Activated T-helper 2 cell treated with anti-CD3 and anti-CD28 coated beads, Interferon-gamma antibody, Interleukin-2, Interleukin-4, amounts not matched to agents 10 μg/mL and 5 μg/mL and 100 μg/mL, durations not matched to agents 14 hours and 24 hours and 36 hours (primary cell): ENCODE results near the gene ALOX5. TPM values are rescaled to one million over a fixed set of nuclear protein-coding genes. Genes with fewer than 3 reads are reported as not detected.
"Not testable (repeated sequence)": the region's sequence is repeated elsewhere in the genome, so short reads cannot be mapped to it uniquely, and the experiment has no call there.

ENCODE experiments used
- DNase-seq: peaks from one replicate; pipeline ENCODE4 v3.0.0; 2021; ENCODE audit warnings: low spot score
- H3K27ac Mint-ChIP-seq: one replicate; pipeline ENCODE4 v1.8.0; 2021; ENCODE audit warnings: mixed read lengths
- H3K27me3 Mint-ChIP-seq: one replicate; pipeline ENCODE4 v1.8.0; 2021; ENCODE audit warnings: low read depth, mixed read lengths
- H3K36me3 Mint-ChIP-seq: one replicate; pipeline ENCODE4 v1.8.0; 2021; ENCODE audit warnings: low read depth, mixed read lengths
- H3K4me1 Mint-ChIP-seq: one replicate; pipeline ENCODE4 v1.8.0; 2021; ENCODE audit warnings: low read depth, mixed read lengths
- H3K4me3 Mint-ChIP-seq: one replicate; pipeline ENCODE4 v1.8.0; 2021; ENCODE audit warnings: low read depth, mild to moderate bottlenecking, moderate library complexity, mixed read lengths
- H3K9me3 Mint-ChIP-seq: one replicate; pipeline ENCODE4 v1.8.0; 2021; ENCODE audit warnings: mixed read lengths
- intact Hi-C: fragments of 100-400 bp; cut with micrococcal nuclease; formaldehyde crosslinking; loops from one replicate; pipeline ENCODE4 v1.15.1; 2023
- total RNA-seq: library from RNA; stranded (reverse); gene quantifications from 2 replicates; pipeline ENCODE4 v1.2.3, GENCODE V29; 2022

Gene ALOX5
- total RNA-seq, 1 donor from 2014 or later: 0.21 TPM

DNA sequence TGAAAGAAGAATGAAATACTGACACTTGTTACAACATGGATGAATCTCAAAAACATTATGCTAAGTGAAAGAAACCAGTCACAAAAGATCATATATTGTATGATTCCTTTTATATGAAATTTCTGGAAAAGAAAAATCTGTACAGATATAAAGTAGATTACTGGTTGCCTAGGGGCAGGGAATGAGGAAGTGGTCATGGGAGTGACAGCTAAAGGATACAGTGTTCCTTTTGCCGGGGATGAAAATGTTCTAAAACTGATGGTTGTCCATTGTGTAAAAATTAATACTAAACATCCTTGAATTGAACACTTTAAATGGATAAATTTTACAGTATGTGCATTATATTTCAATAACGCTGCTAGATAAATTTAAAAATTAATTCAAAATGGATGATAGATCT is 25.1 kb downstream of the ALOX5 start:
- Mint-ChIP-seq H3K9me3 (peaks cover 13% of the 10 kb centered on the region), H3K4me3 (no peak overlapping the region), H3K27me3 (peaks cover 20% of the 10 kb centered on the region), H3K36me3 (no peaks in the 10 kb centered on the region), H3K4me1 (peaks cover 3% of the 10 kb centered on the region), H3K27ac (no peak overlapping the region)
- intact Hi-C loops: no loop called here
- DNase-seq: no peak

DNA sequence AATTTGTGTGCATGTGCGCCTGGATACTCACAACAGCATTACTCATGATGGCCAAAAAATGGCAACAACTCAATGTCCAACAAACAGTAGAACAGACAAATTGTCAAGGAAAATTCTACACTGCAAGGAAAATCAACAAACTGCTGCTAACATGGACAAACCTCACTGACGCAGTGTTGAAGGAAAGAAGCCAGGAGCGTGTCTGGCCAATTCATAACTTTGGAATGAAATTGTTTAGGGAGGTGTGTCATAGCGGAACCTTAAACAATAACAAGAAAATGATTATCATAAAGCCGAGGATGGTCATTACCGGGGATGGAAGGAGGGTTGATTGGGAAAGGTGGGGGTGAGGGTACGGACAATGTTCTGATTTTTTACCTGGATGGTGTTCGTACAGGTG is 29.1 kb downstream of the ALOX5 start:
- intact Hi-C loops: no loop called here
- Mint-ChIP-seq H3K27me3 (peaks cover 43% of the 10 kb centered on the region), H3K27ac (no peak overlapping the region), H3K9me3 (no peaks in the 10 kb centered on the region), H3K36me3 (no peaks in the 10 kb centered on the region), H3K4me3 (no peak overlapping the region), H3K4me1 (peaks cover 3% of the 10 kb centered on the region)
- DNase-seq: no peak

DNA sequence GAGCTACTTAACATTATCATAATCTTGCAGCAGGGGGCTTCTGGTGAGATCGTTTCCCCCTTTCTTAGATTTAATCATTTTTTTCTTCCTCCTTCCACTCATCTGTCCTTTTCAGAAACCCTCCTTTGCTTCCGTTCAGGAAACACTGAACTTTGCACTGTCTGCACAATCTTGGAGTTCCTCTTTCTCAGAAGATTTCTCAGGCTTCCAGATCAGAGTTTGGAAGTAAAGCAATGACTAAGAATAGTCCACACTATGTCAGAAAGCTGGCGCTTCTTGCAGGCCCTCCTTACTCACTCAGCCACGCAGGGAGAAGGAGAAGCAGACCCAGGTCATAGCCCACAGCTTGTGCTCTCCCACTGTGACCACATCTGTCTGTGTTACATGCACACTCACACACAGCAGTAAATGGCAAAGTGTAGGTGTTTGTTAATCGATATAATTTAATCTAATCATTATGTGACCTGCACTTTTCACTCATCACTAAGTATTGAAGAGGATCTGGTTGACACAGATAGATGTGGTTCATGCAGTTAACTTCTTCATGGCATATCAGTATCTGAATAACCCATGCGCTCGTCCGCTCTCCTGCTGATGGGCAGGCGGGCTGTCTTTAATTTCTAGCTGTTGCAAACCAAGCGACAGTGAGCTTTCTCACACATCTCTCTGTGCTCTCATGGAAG is 30.2 kb downstream of the ALOX5 start:
- no peaks in the 10 kb centered on the region for H3K4me1 Mint-ChIP-seq
- intact Hi-C loops: no loop called here
- no peak for DNase-seq
- H3K9me3 Mint-ChIP-seq: no peaks in the 10 kb centered on the region
- H3K27ac Mint-ChIP-seq: no peak overlapping the region
- H3K27me3 Mint-ChIP-seq: peaks cover 50% of the 10 kb centered on the region
- H3K36me3 Mint-ChIP-seq: no peaks in the 10 kb centered on the region
- no peak overlapping the region for H3K4me3 Mint-ChIP-seq

DNA sequence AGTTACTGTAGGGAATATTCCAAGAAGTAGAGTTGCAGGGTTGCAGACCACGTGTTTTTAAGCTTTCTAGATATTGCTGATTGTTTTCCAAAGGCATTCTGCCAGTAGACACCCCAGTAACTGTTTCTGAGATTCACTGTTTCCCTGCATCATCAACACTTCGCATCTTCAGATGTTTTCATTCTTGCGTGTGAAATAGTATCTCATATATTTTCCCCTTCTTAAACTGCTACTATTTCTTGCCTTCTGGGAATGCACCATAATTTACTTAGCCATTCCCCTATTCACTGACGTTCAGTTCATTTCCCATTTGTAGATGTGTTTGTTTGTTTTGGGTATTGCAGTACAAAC is 30.7 kb downstream of the ALOX5 start:
- no peaks in the 10 kb centered on the region for H3K9me3 Mint-ChIP-seq
- intact Hi-C loops: no loop called here
- no peak overlapping the region for H3K27ac Mint-ChIP-seq
- no peaks in the 10 kb centered on the region for H3K36me3 Mint-ChIP-seq
- no peak overlapping the region for H3K4me3 Mint-ChIP-seq
- no peaks in the 10 kb centered on the region for H3K4me1 Mint-ChIP-seq
- H3K27me3 Mint-ChIP-seq: peaks cover 49% of the 10 kb centered on the region
- no peak for DNase-seq

DNA sequence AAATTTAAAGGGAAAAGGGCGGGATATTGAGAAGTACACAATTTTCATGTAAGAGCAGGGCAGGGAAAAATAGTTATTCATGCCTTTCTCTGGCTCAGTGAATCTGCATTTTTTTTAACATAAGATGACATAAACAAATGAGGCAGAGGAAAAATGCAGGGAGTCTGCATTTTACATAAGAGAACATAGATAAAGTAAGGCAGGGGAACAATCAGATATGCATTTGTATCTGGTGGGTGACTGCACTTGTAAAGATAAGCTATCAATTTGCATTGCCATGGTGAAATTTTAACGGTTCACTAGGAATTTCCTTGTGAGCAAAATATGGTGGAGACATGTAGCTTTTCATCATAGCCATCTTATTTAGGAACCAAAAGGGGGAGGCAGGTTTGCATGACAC is 33.5 kb downstream of the ALOX5 start:
- peaks cover 46% of the 10 kb centered on the region for H3K27me3 Mint-ChIP-seq
- no peaks in the 10 kb centered on the region for H3K9me3 Mint-ChIP-seq
- no peaks in the 10 kb centered on the region for H3K36me3 Mint-ChIP-seq
- intact Hi-C loops: no loop called here
- no peak overlapping the region for H3K4me3 Mint-ChIP-seq
- H3K27ac Mint-ChIP-seq: no peak overlapping the region
- no peak for DNase-seq
- H3K4me1 Mint-ChIP-seq: peaks cover 3% of the 10 kb centered on the region

DNA sequence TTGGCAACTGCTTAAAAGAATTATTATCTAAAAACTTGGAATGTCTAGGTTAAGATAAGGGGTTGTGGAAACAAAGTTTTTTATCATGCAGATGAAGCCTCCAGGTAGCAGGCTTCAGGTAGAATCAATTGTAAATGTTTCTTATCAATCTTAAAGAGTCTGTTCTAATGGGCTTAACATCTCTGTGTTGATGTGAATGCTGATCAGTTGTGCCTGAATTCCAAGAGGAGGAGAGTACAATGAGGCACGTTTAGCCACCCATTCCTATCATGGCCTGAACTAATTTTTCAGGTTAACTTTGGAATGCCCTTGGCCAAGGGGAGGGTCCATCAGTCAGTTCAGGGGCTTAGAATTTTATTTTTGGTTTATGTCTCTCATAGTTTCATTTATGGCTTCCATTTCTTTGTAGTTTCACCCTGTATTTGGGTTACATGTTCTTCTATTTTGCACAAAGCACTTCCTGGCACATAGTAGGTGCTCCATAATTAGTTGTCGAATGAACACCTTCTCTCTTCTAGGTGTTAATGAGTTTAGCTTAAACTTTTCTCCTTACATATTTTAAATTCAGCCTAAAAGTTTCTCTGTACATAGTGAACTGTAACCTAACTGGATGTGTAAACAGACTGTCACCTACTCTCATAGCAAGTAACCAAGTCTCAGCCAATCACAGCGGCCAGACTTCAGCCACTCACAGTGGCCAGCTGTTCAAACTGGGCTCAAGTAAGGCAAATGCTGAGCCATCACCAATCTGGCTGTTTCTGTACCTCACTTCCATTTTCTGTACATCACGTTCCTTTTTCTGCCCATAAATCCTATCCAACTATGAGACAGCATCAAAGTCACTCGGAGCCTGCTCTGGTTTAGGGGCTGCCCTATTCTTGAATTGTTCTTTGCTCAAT is 34.7 kb downstream of the ALOX5 start:
- Mint-ChIP-seq H3K27me3 (peaks cover 38% of the 10 kb centered on the region), H3K27ac (no peak overlapping the region), H3K4me3 (no peak overlapping the region), H3K4me1 (peaks cover 3% of the 10 kb centered on the region), H3K36me3 (no peaks in the 10 kb centered on the region), H3K9me3 (no peaks in the 10 kb centered on the region)
- no peak for DNase-seq
- intact Hi-C loops: no loop called here

DNA sequence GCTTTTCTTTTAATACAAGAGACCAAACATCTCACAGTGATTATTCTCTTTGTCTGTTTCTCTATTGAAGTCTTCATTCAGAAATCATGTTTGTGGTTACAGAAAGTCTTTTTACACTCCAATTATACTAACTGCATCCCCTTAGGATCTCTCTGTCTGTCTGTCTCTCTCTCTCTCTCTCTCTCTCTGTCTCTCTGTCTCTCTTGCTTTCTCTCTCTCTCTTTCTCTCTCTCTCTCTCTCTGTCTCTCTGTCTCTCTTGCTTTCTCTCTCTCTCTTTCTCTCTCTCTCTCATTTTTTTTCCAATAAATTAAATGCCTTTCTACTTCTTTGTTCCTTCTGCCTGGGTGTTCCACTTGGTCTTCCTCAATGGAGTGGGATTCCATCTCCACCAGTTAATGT is 35.3 kb downstream of the ALOX5 start:
- H3K9me3 Mint-ChIP-seq, H3K36me3 Mint-ChIP-seq, DNase-seq, H3K4me1 Mint-ChIP-seq, intact Hi-C loops, H3K27ac Mint-ChIP-seq, H3K4me3 Mint-ChIP-seq: not testable (repeated sequence)
- H3K27me3 Mint-ChIP-seq: peaks cover 39% of the 10 kb centered on the region

DNA sequence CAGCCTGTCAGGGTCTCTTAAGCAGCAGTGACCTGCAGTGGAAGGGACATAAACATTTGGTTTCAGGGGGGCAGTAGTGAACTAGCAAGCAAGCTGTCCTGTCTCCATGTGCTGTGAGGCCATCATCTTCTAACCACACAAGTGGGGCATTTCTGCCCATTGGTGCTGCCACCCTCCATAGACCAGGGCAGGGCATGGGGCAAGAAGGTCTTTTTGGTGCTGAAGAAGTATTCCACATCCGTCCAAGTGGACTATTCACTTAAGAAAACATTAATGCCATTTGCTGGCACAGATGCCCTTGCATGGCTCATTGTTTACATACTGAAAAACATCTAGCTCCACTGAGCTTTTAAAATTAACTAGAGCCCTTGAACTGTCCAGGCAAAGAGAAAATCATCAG is 35.8 kb downstream of the ALOX5 start:
- Mint-ChIP-seq H3K36me3 (no peaks in the 10 kb centered on the region), H3K9me3 (no peaks in the 10 kb centered on the region), H3K27me3 (peaks cover 41% of the 10 kb centered on the region), H3K4me1 (peaks cover 3% of the 10 kb centered on the region), H3K4me3 (no peak overlapping the region), H3K27ac (no peak overlapping the region)
- intact Hi-C loops: no loop called here
- DNase-seq: no peak

DNA sequence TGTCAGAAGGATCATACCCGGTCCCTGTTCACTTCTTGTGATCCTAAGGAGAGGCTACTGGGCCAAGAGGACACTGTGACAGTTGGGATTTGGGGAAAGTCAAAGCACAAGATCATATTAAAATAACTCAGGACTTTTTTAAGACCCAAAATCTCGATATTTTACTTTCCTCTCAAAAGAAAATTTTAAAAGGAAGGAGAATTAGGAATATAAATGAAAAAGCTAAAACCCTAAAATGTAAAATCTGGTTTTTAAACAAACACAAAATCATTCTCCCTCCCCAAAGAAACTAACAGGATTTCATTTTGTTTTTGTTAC is 36.4 kb downstream of the ALOX5 start:
- Mint-ChIP-seq H3K27me3 (peaks cover 39% of the 10 kb centered on the region), H3K27ac (no peak overlapping the region), H3K36me3 (no peaks in the 10 kb centered on the region), H3K4me3 (no peak overlapping the region), H3K9me3 (no peaks in the 10 kb centered on the region), H3K4me1 (peaks cover 3% of the 10 kb centered on the region)
- no peak for DNase-seq
- intact Hi-C loops: no loop called here

DNA sequence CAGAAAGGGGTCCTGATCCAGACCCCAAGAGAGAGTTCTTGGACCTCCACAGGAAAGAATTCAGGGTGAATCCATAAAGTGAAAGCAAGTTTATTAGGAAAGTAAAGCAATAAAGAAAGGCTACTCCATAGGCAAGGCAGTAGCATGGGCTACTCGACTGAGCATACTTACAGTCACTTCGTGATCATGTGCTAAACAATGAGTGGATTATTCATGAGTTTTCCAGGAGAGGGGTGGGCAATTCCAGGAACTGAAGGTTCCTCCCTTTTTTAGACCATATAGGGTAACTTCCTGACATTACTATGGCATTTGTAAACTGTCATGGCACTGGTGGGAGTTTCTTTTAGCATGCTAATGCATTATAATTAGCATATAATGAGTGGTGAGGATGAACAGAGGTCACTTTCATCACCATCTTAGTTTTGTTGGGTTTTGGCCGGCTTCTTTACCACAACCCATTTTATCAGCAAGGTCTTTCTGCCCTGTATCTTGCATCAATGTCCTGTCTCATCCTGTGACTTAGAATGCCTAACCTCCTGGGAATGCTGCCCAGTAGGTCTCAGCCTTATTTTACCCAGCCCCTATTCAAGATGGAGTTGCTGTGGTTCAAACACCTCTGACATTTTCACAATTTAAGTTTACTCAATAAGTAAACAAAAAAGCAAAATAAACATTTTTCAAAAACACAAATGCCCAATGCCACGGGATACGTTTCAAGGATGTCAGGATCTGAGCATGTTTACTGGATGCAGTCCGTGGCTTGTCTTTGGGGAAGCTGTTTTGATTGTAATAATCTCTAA is 37.0 kb downstream of the ALOX5 start:
- Mint-ChIP-seq H3K27ac (no peak overlapping the region), H3K9me3 (no peaks in the 10 kb centered on the region), H3K4me1 (peaks cover 3% of the 10 kb centered on the region), H3K4me3 (no peak overlapping the region), H3K27me3 (peaks cover 36% of the 10 kb centered on the region), H3K36me3 (no peaks in the 10 kb centered on the region)
- intact Hi-C loops: no loop called here
- no peak for DNase-seq

DNA sequence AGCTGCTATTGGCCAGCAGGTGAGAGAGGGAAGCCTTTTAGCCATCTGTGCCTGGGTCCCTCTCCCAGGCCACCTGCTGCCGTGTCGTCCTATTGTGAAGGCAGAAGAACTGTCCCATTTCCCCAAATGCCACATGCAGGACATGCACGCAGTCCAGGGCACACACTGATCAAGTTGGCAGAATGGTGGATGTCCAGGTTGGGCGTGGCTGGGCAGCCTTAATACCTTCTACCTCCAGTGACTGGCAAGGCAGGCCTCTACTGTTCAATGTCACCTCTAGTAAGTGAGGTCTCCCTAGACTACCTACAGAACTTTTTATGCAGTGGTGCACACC is 37.6 kb downstream of the ALOX5 start:
- peaks cover 3% of the 10 kb centered on the region for H3K4me1 Mint-ChIP-seq
- intact Hi-C loops: no loop called here
- H3K36me3 Mint-ChIP-seq: no peaks in the 10 kb centered on the region
- no peaks in the 10 kb centered on the region for H3K9me3 Mint-ChIP-seq
- peaks cover 32% of the 10 kb centered on the region for H3K27me3 Mint-ChIP-seq
- no peak overlapping the region for H3K4me3 Mint-ChIP-seq
- no peak for DNase-seq
- no peak overlapping the region for H3K27ac Mint-ChIP-seq

DNA sequence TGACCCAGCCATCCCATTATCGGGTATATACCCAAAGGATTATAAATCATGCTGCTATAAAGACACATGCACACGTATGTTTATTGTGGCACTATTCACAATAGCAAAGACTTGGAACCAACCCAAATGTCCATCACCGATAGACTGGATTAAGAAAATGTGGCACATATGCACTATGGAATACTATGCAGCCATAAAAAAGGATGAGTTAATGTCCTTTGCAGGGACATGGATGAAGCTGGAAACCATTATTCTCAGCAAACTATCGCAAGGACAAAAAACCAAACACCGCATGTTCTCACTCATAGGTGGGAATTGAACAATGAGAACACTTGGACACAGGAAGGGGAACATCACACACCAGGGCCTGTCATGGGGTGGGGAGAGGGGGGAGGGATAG is 41.0 kb downstream of the ALOX5 start:
- H3K4me1 Mint-ChIP-seq: peaks cover 19% of the 10 kb centered on the region
- DNase-seq, H3K4me3 Mint-ChIP-seq, H3K27ac Mint-ChIP-seq, intact Hi-C loops, H3K36me3 Mint-ChIP-seq, H3K27me3 Mint-ChIP-seq, H3K9me3 Mint-ChIP-seq: not testable (repeated sequence)

DNA sequence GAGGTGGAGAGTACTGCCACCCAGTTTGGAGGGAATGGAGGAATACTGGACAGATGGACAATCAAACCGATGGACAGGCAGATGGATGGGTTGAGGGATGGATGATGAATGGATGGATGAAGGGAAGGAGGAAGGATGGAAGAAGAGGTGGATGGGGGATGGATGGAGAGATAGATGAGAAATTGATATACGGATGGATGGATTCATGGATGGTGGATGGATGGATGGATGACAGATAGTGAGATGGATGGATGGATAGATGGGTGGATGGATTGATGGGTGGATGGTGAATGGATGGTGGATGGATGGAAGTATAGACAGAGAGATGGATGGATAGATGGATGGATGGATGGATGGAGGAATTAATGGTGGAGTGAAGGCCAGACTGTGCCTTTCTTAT is 42.6 kb downstream of the ALOX5 start:
- intact Hi-C loops: no loop called here
- no peak overlapping the region for H3K4me3 Mint-ChIP-seq
- H3K9me3 Mint-ChIP-seq: no peaks in the 10 kb centered on the region

More for the DNA sequence above, 42.6 kb downstream of the ALOX5 start:
- no peaks in the 10 kb centered on the region for H3K36me3 Mint-ChIP-seq
- no peak overlapping the region for H3K27ac Mint-ChIP-seq
- no peak for DNase-seq
- H3K4me1 Mint-ChIP-seq: peaks cover 29% of the 10 kb centered on the region
- peaks cover 4% of the 10 kb centered on the region for H3K27me3 Mint-ChIP-seq
